ENCODE measurements around the gene USP28.

- TF ChIP-seq, protein P1, sequence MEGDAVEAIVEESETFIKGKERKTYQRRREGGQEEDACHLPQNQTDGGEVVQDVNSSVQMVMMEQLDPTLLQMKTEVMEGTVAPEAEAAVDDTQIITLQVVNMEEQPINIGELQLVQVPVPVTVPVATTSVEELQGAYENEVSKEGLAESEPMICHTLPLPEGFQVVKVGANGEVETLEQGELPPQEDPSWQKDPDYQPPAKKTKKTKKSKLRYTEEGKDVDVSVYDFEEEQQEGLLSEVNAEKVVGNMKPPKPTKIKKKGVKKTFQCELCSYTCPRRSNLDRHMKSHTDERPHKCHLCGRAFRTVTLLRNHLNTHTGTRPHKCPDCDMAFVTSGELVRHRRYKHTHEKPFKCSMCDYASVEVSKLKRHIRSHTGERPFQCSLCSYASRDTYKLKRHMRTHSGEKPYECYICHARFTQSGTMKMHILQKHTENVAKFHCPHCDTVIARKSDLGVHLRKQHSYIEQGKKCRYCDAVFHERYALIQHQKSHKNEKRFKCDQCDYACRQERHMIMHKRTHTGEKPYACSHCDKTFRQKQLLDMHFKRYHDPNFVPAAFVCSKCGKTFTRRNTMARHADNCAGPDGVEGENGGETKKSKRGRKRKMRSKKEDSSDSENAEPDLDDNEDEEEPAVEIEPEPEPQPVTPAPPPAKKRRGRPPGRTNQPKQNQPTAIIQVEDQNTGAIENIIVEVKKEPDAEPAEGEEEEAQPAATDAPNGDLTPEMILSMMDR (conservative IDR thresholded peaks at IDR 0.05): no peak
- TF ChIP-seq ZFX (IDR thresholded peaks at IDR 0.05): no peak
These were observed 72.8 kb downstream of the USP28 start for GRCh38 chr11:113802621-113803020.
